ENCODE results near the gene NFKBIE.

Gene NFKBIE

GRCh38 chr6:44226368-44227147 is 38.8 kb downstream of the NFKBIE start:
- no peak overlapping the region for H3K4me3 ChIP-seq (ENCODE audit: low read depth, low read length)
- DNase-seq (ENCODE audit: low read depth, low spot score), result no peak
- CTCF ChIA-PET, result interaction anchor here (1.0 to 8.2 kb wide), 3 partner anchors 8 to 14 kb away, joined by 3 to 175 read pairs (median 4); no protein-coding TSS in a partner anchor
- TF ChIP-seq CTCF (IDR thresholded peaks at IDR 0.05; ENCODE audit: insufficient read depth, low read length, missing control alignments), result no peak
- POLR2A ChIA-PET, result interaction anchor here (1.0 kb wide), 1 partner anchor 20 kb away, joined by 4 read pairs; the partner anchor contains the start of gene HSP90AB1

GRCh38 chr6:44225579-44226325 is 39.6 kb downstream of the NFKBIE start:
- no peak for DNase-seq (ENCODE audit: low read depth, low spot score)
- POLR2A ChIA-PET, result interaction anchor here (1.0 kb wide), 1 partner anchor 21 kb away, joined by 4 read pairs; the partner anchor contains the start of gene HSP90AB1
- CTCF ChIA-PET, result interaction anchor here (1.0 to 8.2 kb wide), 3 partner anchors 10 to 53 kb away, joined by 4 to 175 read pairs (median 9); no protein-coding TSS in a partner anchor
- H3K4me3 ChIP-seq (ENCODE audit: low read depth, low read length), result no peak overlapping the region
- TF ChIP-seq CTCF (IDR thresholded peaks at IDR 0.05; ENCODE audit: insufficient read depth, low read length, missing control alignments), result no peak

DNA sequence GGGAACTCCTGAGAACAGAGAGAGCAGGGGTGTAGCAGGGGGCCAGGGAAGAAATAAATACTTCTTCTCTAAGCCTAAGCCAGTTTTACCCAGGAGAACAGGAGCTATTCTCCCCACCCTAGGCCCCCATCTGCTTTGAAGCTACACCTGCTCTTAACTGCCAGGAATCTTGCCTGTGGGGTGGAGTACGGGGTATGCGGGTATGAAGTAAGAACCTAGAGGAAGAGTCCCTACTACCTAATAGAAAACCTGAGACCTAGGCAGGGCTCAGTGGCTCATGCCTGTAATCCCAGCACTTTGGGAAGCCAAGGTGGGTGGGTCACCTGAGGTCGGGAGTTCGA is 40.4 kb downstream of the NFKBIE start:
- no peak for DNase-seq (ENCODE audit: low read depth, low spot score)
- ChIA-PET CTCF (interaction anchor here (0.8 to 8.2 kb wide), 10 partner anchors 11 to 108 kb away, joined by 3 to 175 read pairs (median 5); partner anchors contain the start of genes HSP90AB1 and SLC35B2), POLR2A (interaction anchor here (1.0 to 2.6 kb wide), 3 partner anchors 10 to 32 kb away, joined by 3 to 16 read pairs (median 6); partner anchors contain the start of gene HSP90AB1)
- TF ChIP-seq CTCF (IDR thresholded peaks at IDR 0.05; ENCODE audit: insufficient read depth, low read length, missing control alignments), result no peak
- H3K4me3 ChIP-seq (ENCODE audit: low read depth, low read length), result no peak overlapping the region

GRCh38 chr6:44224029-44224964 is 41.1 kb downstream of the NFKBIE start:
- POLR2A ChIA-PET, result interaction anchor here (1.0 to 2.6 kb wide), 5 partner anchors 10 to 32 kb away, joined by 3 to 16 read pairs (median 3); partner anchors contain the start of gene HSP90AB1
- CTCF ChIA-PET, result interaction anchor here (0.8 to 8.2 kb wide), 12 partner anchors 11 to 109 kb away, joined by 3 to 175 read pairs (median 5); partner anchors contain the start of genes HSP90AB1 and SLC35B2
- peak overlapping the region; percentile 63 for H3K4me3 ChIP-seq (ENCODE audit: low read depth, low read length)
- no peak for TF ChIP-seq CTCF (IDR thresholded peaks at IDR 0.05; ENCODE audit: insufficient read depth, low read length, missing control alignments)
- no peak for DNase-seq (ENCODE audit: low read depth, low spot score)

DNA sequence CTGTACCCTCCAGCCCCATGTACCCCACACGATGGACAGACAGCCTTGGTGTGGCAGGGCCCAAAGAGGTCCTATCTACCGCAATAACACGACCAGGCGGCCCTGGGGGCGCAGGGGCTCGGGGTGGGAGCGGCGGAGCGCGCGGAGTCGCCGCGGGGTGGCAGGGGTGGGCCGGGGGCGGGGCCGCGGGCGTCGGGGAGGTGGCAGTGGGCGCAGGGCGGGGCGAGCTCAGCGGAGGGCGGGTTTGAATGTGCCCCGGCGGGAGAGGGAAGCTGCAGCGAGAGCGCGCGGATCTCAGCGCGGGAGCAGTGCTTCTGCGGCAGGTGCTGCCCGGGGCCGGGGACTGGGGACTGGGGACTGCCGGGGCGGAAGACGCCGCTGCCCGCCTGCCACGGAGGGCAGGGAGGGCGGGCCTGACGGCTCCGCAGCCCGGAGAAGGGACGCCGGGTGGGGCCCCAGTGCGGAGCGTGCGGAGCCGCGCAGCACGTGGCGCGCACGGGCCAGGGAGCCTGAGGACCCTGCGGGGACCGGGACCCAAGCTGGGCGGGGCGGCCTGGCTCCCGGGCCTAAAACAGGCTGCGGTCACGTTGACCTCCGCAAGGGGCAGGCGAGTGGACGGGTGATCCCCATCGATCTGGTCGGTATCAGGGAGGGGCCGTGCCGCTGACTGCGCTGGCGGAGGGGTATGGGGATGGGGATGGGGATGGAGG is 41.9 kb downstream of the NFKBIE start, which contains the start of gene SLC29A1:
Gene SLC29A1, plus strand, starts transcription at position 277 of the 710 bp plus-strand sequence. CDS start 3,719 bp downstream, outside the sequence.
- H3K4me3 ChIP-seq (ENCODE audit: low read depth, low read length), result peak within 1 kb of the TSS; percentile 63
- CTCF ChIA-PET, result interaction anchor here (0.9 to 8.2 kb wide), 11 partner anchors 11 to 114 kb away, joined by 3 to 175 read pairs (median 3); partner anchors contain the start of gene HSP90AB1

More for the DNA sequence above, 41.9 kb downstream of the NFKBIE start, which contains the start of gene SLC29A1:
- TF ChIP-seq CTCF (IDR thresholded peaks at IDR 0.05; ENCODE audit: insufficient read depth, low read length, missing control alignments), result peak; percentile 27
- POLR2A ChIA-PET, result interaction anchor here (1.3 to 2.6 kb wide), 5 partner anchors 11 to 31 kb away, joined by 3 to 16 read pairs (median 3); partner anchors contain the start of gene HSP90AB1
- no peak for DNase-seq (ENCODE audit: low read depth, low spot score)
